ENCODE measurements around the gene MRPL30. TPM values are rescaled to one million over a fixed set of nuclear protein-coding genes. Genes with fewer than 3 reads are reported as not detected.

Gene MRPL30
- polyA plus RNA-seq, 1 of the 3 experiments (the other 2 are of a cell fraction), result 14.9 TPM

- TF ChIP-seq EZH2phosphoT487 (IDR thresholded peaks at IDR 0.05; ENCODE audit: borderline replicate concordance, low read depth), result no peak
- no peak for TF ChIP-seq FOXJ3 (CRISPR knock-in tag; IDR thresholded peaks at IDR 0.05)
- TF ChIP-seq, protein P1, sequence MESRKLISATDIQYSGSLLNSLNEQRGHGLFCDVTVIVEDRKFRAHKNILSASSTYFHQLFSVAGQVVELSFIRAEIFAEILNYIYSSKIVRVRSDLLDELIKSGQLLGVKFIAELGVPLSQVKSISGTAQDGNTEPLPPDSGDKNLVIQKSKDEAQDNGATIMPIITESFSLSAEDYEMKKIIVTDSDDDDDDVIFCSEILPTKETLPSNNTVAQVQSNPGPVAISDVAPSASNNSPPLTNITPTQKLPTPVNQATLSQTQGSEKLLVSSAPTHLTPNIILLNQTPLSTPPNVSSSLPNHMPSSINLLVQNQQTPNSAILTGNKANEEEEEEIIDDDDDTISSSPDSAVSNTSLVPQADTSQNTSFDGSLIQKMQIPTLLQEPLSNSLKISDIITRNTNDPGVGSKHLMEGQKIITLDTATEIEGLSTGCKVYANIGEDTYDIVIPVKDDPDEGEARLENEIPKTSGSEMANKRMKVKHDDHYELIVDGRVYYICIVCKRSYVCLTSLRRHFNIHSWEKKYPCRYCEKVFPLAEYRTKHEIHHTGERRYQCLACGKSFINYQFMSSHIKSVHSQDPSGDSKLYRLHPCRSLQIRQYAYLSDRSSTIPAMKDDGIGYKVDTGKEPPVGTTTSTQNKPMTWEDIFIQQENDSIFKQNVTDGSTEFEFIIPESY (IDR thresholded peaks at IDR 0.05; ENCODE audit: borderline replicate concordance, low read depth), result no peak
- TF ChIP-seq RXRA (IDR thresholded peaks at IDR 0.05; ENCODE audit: borderline replicate concordance, low read depth), result no peak
- TF ChIP-seq, protein P2, sequence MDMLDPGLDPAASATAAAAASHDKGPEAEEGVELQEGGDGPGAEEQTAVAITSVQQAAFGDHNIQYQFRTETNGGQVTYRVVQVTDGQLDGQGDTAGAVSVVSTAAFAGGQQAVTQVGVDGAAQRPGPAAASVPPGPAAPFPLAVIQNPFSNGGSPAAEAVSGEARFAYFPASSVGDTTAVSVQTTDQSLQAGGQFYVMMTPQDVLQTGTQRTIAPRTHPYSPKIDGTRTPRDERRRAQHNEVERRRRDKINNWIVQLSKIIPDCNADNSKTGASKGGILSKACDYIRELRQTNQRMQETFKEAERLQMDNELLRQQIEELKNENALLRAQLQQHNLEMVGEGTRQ (IDR thresholded peaks at IDR 0.05; ENCODE audit: borderline replicate concordance, low read depth, low read length), result no peak
- TF ChIP-seq CHD2 (IDR thresholded peaks at IDR 0.05; ENCODE audit: low read length, partially characterized antibody), result no peak
- TF ChIP-seq NRF1 (IDR thresholded peaks at IDR 0.05; ENCODE audit: low read depth, low read length), result no peak
- TF ChIP-seq TCF12 (IDR thresholded peaks at IDR 0.05), result no peak
- TF ChIP-seq EP300 (IDR thresholded peaks at IDR 0.05; ENCODE audit: borderline replicate concordance in 1 of 2, low read depth in 1 of 2, low read length in 1 of 2), result no peak
- TF ChIP-seq SIN3A (IDR thresholded peaks at IDR 0.05; ENCODE audit: borderline replicate concordance, low read depth, low read length), result no peak
Observed at GRCh38 chr2:99139003-99139402, 42.0 kb upstream of the MRPL30 start (continued).

DNA sequence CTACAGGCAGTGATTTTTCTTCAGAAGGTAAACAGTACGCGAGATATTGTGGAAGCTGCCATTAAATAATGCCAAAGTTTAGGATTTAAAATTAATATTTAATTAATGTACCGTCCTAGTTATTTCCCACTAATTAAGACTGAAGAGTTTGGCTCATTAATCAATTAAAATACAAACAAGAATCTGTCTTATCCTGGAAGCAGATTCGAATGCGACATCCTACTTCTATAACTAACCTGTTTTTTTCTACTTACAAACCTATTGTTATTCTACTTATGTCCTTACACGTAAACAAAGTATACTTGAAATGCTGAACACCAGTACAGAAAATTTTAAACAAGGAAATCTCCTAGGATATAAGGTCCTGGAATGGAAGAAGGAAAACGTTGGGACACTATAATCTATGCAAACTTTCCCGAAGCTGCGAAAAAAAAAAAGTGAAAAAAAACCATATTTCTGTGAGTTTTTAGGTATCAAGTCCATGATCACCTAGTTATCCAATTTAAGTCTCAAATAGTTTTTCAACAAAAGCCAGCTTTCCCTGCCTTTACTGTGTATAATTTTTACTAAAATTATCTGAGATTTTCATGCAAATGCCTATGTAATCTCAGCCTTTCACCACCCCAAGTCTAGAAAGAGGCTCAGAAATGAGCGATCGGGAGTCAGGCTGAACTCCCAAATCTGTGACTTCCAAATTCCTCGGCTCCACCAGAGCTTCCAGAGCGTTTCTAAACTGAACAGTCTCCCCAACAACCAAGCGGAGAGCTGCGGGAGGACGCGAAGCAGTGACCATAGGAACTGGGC lies 40.7 kb upstream of the MRPL30 start:
- H4K20me1 ChIP-seq (ENCODE audit: insufficient read depth), result no peaks in the 10 kb centered on the region
- POLR2A ChIA-PET, result interaction anchor here (0.7 to 1.8 kb wide), 4 partner anchors 14 to 197 kb away, joined by 3 to 20 read pairs (median 8); partner anchors contain the start of genes EIF5B, LIPT1, MITD1 and MRPL30
- H3K4me1 ChIP-seq (ENCODE audit: control insufficient read depth in 1 of 2, insufficient read depth in 2 of 2, low read depth in 1 of 2, low read length in 1 of 2), result peaks cover 0 to 3% of the 10 kb centered on the region in 2 experiments; a peak in 2 of 4 replicates
- WGBS (ENCODE audit: low lambda C conversion rate), result 18% methylated on average over 15 of the region's 17 CpGs
- no peak for DNase-seq
- H3F3A ChIP-seq (replicated peaks; ENCODE audit: insufficient read depth), result peaks cover 9% of the 10 kb centered on the region
- peak overlapping the region in 1 of 2 experiments; percentile 67; a peak in 2 of 4 replicates for H3K27ac ChIP-seq (ENCODE audit: low read depth in 2 of 2, low read length in 1 of 2)
- peak overlapping the region; percentile 80 to 81 for H3K4me3 ChIP-seq (ENCODE audit: low read depth in 2 of 2, low read length in 1 of 2)
- H3K36me3 ChIP-seq (replicated peaks in 1 of 2; ENCODE audit: control insufficient read depth in 1 of 2, insufficient read depth in 2 of 2, low read length in 1 of 2), result no peaks in the 10 kb centered on the region
- CTCF ChIA-PET, result interaction anchor here (0.6 to 1.7 kb wide), 3 partner anchors 15 to 650 kb away, joined by 3 to 6 read pairs (median 4); partner anchors contain the start of genes LIPT1 and TSGA10
- no peaks in the 10 kb centered on the region for H3K9me2 ChIP-seq
- peak overlapping the region; percentile 97 for H2AFZ ChIP-seq (ENCODE audit: low read depth)
- no peaks in the 10 kb centered on the region for H3K27me3 ChIP-seq (ENCODE audit: insufficient read depth)
- no peaks in the 10 kb centered on the region for H3K79me2 ChIP-seq (ENCODE audit: insufficient read depth)
- peak overlapping the region; percentile 42; the same call in 1 of the 2 replicates for H3K9ac ChIP-seq
- no peaks in the 10 kb centered on the region for H3K9me3 ChIP-seq
- TF ChIP-seq FOXJ3 (CRISPR knock-in tag; IDR thresholded peaks at IDR 0.05) (no peak), EP300 (IDR thresholded peaks at IDR 0.05; ENCODE audit: borderline replicate concordance in 1 of 2, low read depth in 1 of 2, low read length in 1 of 2) (no peak), EZH2phosphoT487 (IDR thresholded peaks at IDR 0.05; ENCODE audit: borderline replicate concordance, low read depth) (no peak), GATA2 (CRISPR knock-in tag; IDR thresholded peaks at IDR 0.05) (no peak)
- TF ChIP-seq, protein P1 (IDR thresholded peaks at IDR 0.05; ENCODE audit: borderline replicate concordance, low read depth), result no peak
- TF ChIP-seq, protein P3, sequence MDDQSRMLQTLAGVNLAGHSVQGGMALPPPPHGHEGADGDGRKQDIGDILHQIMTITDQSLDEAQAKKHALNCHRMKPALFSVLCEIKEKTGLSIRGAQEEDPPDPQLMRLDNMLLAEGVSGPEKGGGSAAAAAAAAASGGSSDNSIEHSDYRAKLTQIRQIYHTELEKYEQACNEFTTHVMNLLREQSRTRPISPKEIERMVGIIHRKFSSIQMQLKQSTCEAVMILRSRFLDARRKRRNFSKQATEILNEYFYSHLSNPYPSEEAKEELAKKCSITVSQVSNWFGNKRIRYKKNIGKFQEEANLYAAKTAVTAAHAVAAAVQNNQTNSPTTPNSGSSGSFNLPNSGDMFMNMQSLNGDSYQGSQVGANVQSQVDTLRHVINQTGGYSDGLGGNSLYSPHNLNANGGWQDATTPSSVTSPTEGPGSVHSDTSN (IDR thresholded peaks at IDR 0.05), result no peak
- peak overlapping the region; percentile 93 for H3K4me2 ChIP-seq

Data from SK-N-SH (cell line).